ENCODE data around the gene PLXNB2.

PLXNB2 gene

GRCh38 chr22:50306753-50307749, at the start of gene PLXNB2:
TSS of gene PLXNB2 (minus strand) at chr22:50307646. CDS start at chr22:50290584, 17,062 bp downstream.
- peak in 1 of 2 experiments; percentile 87 for DNase-seq

- DNase-seq: no peak
Observed at GRCh38 chr22:50357222-50357621, 49.8 kb upstream of the PLXNB2 start.

GRCh38 chr22:50356186-50356585, 48.7 kb upstream of the PLXNB2 start:
- DNase-seq: no peak

GRCh38 chr22:50348058-50348457, 40.6 kb upstream of the PLXNB2 start:
- DNase-seq: no peak

- DNase-seq: no peak
Observed at GRCh38 chr22:50347157-50347556, 39.7 kb upstream of the PLXNB2 start.

GRCh38 chr22:50346470-50346869, 39.0 kb upstream of the PLXNB2 start:
- no peak for DNase-seq

- no peak for DNase-seq
Observed at GRCh38 chr22:50343541-50343935, 36.1 kb upstream of the PLXNB2 start.

- DNase-seq: peak; percentile 42 to 62
Observed at GRCh38 chr22:50342651-50343540, 35.5 kb upstream of the PLXNB2 start, which contains the start of gene PPP6R2. TSS of gene PPP6R2 (plus strand) at chr22:50343327. CDS start at chr22:50393909, 50,582 bp downstream.

- DNase-seq: peak; percentile 42 to 87
Observed at GRCh38 chr22:50341977-50342650, 34.7 kb upstream of the PLXNB2 start.

GRCh38 chr22:50339945-50340879, 32.8 kb upstream of the PLXNB2 start:
- DNase-seq: no peak

- no peak for DNase-seq
Observed at GRCh38 chr22:50338860-50339462, 31.5 kb upstream of the PLXNB2 start.

- DNase-seq: no peak
Observed at GRCh38 chr22:50338042-50338573, 30.7 kb upstream of the PLXNB2 start.

- DNase-seq: no peak
Observed at GRCh38 chr22:50337262-50338041, 30.0 kb upstream of the PLXNB2 start.

GRCh38 chr22:50334433-50334832, 27.0 kb upstream of the PLXNB2 start:
- peak in 1 of 2 experiments; percentile 31 for DNase-seq

- no peak for DNase-seq
Observed at GRCh38 chr22:50329236-50329635, 21.8 kb upstream of the PLXNB2 start.

GRCh38 chr22:50327711-50328019, 20.2 kb upstream of the PLXNB2 start:
- no peak for DNase-seq

- DNase-seq: peak in 1 of 2 experiments; percentile 83
Observed at GRCh38 chr22:50326956-50327710, 19.7 kb upstream of the PLXNB2 start, which contains the start of gene DENND6B. TSS of gene DENND6B (minus strand) at chr22:50327012. CDS start at chr22:50326988, 24 bp downstream.

- no peak for DNase-seq
Observed at GRCh38 chr22:50326225-50326955, 18.9 kb upstream of the PLXNB2 start.
